Measurements from ENCODE around the gene DLEC1.

The DLEC1 gene

DNA sequence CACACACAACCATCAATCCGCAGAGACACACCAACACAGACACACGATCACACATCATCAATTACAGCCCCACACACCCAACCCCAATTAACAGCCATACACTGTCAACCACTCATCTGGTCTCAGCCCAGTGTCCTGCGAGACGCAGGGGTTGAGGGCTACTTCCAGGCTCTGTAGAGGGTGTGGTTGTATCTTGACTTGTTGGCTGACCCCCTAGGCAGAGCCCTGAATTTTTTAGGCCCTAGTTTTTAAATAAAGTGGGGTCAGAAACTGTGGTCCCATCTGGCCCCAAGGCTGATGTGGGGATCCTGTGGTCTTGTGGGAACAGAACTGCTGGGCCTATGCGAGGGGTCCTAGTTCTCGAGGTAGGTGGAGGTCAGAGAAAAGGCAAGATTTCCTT, 39.2 kb upstream of the DLEC1 start:
- Histone ChIP-seq H3K79me2 (ENCODE audit: insufficient read depth, low read length) (no peaks in the 10 kb centered on the region), H3K9me2 (replicated peaks; ENCODE audit: insufficient read depth, low read length) (no peaks in the 10 kb centered on the region), H4K20me1 (ENCODE audit: low read depth, low read length) (no peaks in the 10 kb centered on the region), H3K27ac (ENCODE audit: low read depth, low read length) (no peak overlapping the region), H2AFZ (ENCODE audit: low read depth, low read length, severe bottlenecking) (no peak overlapping the region), H3K9me3 (ENCODE audit: insufficient read depth, low read length) (no peaks in the 10 kb centered on the region), H3K27me3 (ENCODE audit: low read length) (no peaks in the 10 kb centered on the region), H3K4me3 (ENCODE audit: insufficient read depth, low read length, poor library complexity, severe bottlenecking) (no peak overlapping the region), H3K9ac (ENCODE audit: low read length) (no peak overlapping the region), H3K4me2 (ENCODE audit: low read depth, low read length, poor library complexity, severe bottlenecking) (no peak overlapping the region), H3F3A (ENCODE audit: insufficient read depth) (no peaks in the 10 kb centered on the region), H3K36me3 (ENCODE audit: low read length) (no peaks in the 10 kb centered on the region)
- TF ChIP-seq, protein P1, sequence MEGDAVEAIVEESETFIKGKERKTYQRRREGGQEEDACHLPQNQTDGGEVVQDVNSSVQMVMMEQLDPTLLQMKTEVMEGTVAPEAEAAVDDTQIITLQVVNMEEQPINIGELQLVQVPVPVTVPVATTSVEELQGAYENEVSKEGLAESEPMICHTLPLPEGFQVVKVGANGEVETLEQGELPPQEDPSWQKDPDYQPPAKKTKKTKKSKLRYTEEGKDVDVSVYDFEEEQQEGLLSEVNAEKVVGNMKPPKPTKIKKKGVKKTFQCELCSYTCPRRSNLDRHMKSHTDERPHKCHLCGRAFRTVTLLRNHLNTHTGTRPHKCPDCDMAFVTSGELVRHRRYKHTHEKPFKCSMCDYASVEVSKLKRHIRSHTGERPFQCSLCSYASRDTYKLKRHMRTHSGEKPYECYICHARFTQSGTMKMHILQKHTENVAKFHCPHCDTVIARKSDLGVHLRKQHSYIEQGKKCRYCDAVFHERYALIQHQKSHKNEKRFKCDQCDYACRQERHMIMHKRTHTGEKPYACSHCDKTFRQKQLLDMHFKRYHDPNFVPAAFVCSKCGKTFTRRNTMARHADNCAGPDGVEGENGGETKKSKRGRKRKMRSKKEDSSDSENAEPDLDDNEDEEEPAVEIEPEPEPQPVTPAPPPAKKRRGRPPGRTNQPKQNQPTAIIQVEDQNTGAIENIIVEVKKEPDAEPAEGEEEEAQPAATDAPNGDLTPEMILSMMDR (IDR thresholded peaks at IDR 0.05; ENCODE audit: insufficient read depth, low read length, poor library complexity, severe bottlenecking), result no peak
- TF ChIP-seq EZH2phosphoT487 (conservative IDR thresholded peaks at IDR 0.05; ENCODE audit: low read length), result no peak

DNA sequence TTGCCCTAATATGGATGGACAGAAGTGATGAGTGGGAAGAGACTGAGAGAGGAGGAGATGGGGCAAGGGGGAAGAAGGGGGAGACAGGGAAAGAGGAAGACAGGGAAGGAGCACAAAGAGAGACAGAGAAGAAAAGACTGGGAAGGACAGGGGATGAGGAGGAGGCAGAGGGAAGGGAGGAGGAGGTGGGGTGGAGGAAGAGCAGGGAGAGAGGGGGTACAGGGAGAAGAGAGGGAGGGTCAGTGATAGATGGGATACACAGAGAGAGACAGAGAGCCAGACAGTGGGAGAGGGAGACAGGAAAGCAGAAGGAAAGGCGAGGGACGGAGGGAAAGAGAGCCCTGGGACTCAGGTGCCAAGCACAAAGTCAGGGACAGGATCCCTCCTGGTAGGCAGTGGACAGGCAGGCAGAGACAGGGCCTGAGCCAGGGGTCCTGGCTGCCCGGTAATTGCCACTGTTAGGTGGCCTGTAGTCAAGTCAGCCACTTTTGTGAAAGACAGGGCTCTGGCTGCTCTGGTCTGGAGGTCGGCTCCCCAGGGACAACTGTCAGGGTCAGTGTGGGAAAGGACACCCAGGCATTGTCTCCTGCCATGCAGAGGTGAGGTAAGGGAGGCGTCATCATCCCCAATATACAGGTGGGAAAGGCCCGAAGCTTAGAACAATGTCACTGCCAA, 38.6 kb upstream of the DLEC1 start:
- no peaks in the 10 kb centered on the region for H3K9me3 ChIP-seq (ENCODE audit: insufficient read depth, low read length)
- no peaks in the 10 kb centered on the region for H4K20me1 ChIP-seq (ENCODE audit: low read depth, low read length)
- H3K79me2 ChIP-seq (ENCODE audit: insufficient read depth, low read length), result no peaks in the 10 kb centered on the region
- no peak overlapping the region for H2AFZ ChIP-seq (ENCODE audit: low read depth, low read length, severe bottlenecking)
- no peaks in the 10 kb centered on the region for H3K36me3 ChIP-seq (ENCODE audit: low read length)
- TF ChIP-seq, protein P1 (IDR thresholded peaks at IDR 0.05; ENCODE audit: insufficient read depth, low read length, poor library complexity, severe bottlenecking), result no peak
- no peak for TF ChIP-seq EZH2phosphoT487 (conservative IDR thresholded peaks at IDR 0.05; ENCODE audit: low read length)
- no peak overlapping the region for H3K27ac ChIP-seq (ENCODE audit: low read depth, low read length)
- H3K4me3 ChIP-seq (ENCODE audit: insufficient read depth, low read length, poor library complexity, severe bottlenecking), result no peak overlapping the region
- H3K9ac ChIP-seq (ENCODE audit: low read length), result no peak overlapping the region
- no peaks in the 10 kb centered on the region for H3K27me3 ChIP-seq (ENCODE audit: low read length)
- no peaks in the 10 kb centered on the region for H3F3A ChIP-seq (ENCODE audit: insufficient read depth)
- H3K4me2 ChIP-seq (ENCODE audit: low read depth, low read length, poor library complexity, severe bottlenecking), result no peak overlapping the region
- H3K9me2 ChIP-seq (replicated peaks; ENCODE audit: insufficient read depth, low read length), result no peaks in the 10 kb centered on the region

DNA sequence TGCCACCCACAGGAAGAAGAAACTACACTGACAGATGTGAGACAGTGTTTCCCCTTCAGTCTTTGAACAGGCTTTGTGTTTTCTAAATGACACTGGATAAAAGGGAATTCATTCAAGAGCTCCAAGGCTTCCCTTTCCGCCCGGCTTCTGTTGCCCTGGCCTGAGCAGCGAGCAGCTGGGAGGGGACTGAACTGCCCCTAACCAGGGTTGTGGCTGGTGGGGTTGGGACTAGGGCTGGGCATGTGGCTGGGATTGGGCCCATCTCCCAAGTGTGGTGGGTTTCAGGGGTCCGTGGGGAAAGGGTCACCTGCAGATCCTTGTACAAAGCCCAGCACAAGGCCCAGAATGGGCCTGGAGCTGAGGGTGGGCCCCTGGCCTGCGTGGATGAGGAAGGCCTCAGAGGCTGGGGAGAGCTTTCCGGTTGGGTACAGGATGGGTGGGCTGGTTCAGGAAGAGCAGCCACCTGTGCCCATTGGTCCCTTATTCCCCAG, 38.0 kb upstream of the DLEC1 start:
- no peak overlapping the region for H2AFZ ChIP-seq (ENCODE audit: low read depth, low read length, severe bottlenecking)
- no peak overlapping the region for H3K9ac ChIP-seq (ENCODE audit: low read length)
- H3K79me2 ChIP-seq (ENCODE audit: insufficient read depth, low read length), result no peaks in the 10 kb centered on the region
- no peaks in the 10 kb centered on the region for H3F3A ChIP-seq (ENCODE audit: insufficient read depth)
- TF ChIP-seq EZH2phosphoT487 (conservative IDR thresholded peaks at IDR 0.05; ENCODE audit: low read length), result no peak
- TF ChIP-seq, protein P1 (IDR thresholded peaks at IDR 0.05; ENCODE audit: insufficient read depth, low read length, poor library complexity, severe bottlenecking), result no peak
- no peaks in the 10 kb centered on the region for H3K36me3 ChIP-seq (ENCODE audit: low read length)
- no peaks in the 10 kb centered on the region for H3K9me2 ChIP-seq (replicated peaks; ENCODE audit: insufficient read depth, low read length)
- H4K20me1 ChIP-seq (ENCODE audit: low read depth, low read length), result no peaks in the 10 kb centered on the region
- no peak overlapping the region for H3K27ac ChIP-seq (ENCODE audit: low read depth, low read length)
- no peaks in the 10 kb centered on the region for H3K9me3 ChIP-seq (ENCODE audit: insufficient read depth, low read length)
- no peaks in the 10 kb centered on the region for H3K27me3 ChIP-seq (ENCODE audit: low read length)
- no peak overlapping the region for H3K4me2 ChIP-seq (ENCODE audit: low read depth, low read length, poor library complexity, severe bottlenecking)
- H3K4me3 ChIP-seq (ENCODE audit: insufficient read depth, low read length, poor library complexity, severe bottlenecking), result no peak overlapping the region

Data from SU-DHL-6 (cell line).